ENCODE data around the gene DIO3.

DNA sequence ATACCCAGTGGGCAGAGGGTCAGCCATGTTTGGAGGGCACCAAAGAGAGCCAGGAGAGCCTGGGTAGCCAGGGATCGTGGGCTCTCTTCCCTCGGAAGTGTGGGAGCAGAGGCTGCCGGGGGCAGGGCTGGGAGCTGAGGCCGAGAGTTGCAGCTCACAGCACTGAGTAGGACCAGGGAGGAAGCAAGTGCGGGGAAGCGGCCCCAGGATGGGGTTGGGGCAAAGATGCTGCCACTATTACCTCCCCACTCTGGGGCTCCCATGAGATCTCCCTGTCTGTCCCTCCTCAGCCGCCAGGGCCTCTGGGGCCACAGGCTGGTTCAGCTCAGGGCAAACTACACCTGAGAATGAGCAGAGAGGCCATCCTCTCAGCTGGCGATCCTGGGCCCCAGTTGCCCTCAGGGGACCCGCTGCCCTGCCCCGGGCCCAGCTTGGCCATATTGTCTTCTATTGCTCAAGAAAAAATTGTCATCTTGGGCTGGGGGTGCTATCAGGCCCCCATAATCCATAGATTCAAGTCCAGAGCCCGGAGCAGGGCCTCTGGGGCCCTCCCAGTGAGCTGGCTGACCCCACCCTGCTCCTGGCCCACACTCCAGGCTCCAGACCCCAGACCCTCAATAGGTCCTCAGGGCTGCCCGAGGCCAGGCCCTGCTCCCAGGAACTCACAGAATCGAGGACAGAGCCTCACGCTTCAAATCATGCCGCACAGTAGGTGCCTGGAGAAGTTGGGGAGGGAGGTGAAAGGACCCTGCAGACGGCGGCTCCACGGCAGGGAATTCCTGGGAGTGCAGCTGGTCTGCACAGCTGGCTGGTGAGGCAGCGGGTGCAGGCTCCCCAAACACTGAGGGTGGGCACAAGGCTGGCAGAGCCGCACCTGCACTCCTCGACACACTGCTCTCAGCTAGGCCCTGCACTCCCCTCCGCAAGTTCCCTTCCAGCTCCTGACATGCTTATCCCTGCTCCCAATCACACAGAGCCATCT is 20.5 kb upstream of the DIO3 start:
- TF ChIP-seq CTCF (IDR thresholded peaks at IDR 0.05): no peak
- no peak for TF ChIP-seq POLR2AphosphoS5 (IDR thresholded peaks at IDR 0.05)

Data from breast epithelium (tissue), 3 donors.